Breast epithelium (tissue), 3 donors: ENCODE results near the gene CACNA2D4.

ENCODE experiments used
- POLR2AphosphoS5 ChIP-seq, 3 donors: sonication (generic); formaldehyde crosslinking; IDR thresholded peaks; one replicate each; pipeline ENCODE4 v1.6.1; 2017; ENCODE audit warnings: antibody characterized with exemption in 3 of 3
- TF ChIP-seq, protein P1 (sequence below), 3 donors: fragments of 450-650 bp; IDR thresholded peaks; one replicate each; pipeline ENCODE4 v1.5.1; 2016 to 2017; ENCODE audit warnings: antibody characterized with exemption in 3 of 3, mild to moderate bottlenecking in 3 of 3, moderate library complexity in 3 of 3

DNA sequence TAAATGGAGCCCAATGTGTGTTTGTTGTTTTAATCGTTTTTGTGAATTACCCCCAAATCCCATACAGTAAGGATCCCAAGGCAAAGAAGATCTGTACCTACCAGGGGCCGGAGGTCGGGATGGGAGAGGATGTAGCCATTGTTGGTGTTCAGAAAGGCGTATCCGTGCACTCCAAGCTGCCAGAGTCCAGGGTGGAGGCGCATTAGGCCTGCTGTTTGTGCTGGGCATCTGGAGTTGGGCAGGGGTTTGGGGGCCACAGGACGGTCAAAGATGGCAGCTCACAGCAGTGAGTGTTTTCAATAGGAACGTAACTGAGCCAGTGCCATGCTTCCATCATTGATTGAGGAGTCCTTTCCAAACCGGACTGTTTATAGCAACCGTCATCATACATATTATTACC is 40.2 kb downstream of the CACNA2D4 start:
- TF ChIP-seq, protein P1, sequence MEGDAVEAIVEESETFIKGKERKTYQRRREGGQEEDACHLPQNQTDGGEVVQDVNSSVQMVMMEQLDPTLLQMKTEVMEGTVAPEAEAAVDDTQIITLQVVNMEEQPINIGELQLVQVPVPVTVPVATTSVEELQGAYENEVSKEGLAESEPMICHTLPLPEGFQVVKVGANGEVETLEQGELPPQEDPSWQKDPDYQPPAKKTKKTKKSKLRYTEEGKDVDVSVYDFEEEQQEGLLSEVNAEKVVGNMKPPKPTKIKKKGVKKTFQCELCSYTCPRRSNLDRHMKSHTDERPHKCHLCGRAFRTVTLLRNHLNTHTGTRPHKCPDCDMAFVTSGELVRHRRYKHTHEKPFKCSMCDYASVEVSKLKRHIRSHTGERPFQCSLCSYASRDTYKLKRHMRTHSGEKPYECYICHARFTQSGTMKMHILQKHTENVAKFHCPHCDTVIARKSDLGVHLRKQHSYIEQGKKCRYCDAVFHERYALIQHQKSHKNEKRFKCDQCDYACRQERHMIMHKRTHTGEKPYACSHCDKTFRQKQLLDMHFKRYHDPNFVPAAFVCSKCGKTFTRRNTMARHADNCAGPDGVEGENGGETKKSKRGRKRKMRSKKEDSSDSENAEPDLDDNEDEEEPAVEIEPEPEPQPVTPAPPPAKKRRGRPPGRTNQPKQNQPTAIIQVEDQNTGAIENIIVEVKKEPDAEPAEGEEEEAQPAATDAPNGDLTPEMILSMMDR (IDR thresholded peaks at IDR 0.05) = no peak
- no peak for TF ChIP-seq POLR2AphosphoS5 (IDR thresholded peaks at IDR 0.05)
